ENCODE results near the gene ANXA4. TPM values are rescaled to one million over a fixed set of nuclear protein-coding genes. Genes with fewer than 3 reads are reported as not detected.

The ANXA4 gene
- total RNA-seq, 1 donor from 2014 or later = 4.7 TPM

DNA sequence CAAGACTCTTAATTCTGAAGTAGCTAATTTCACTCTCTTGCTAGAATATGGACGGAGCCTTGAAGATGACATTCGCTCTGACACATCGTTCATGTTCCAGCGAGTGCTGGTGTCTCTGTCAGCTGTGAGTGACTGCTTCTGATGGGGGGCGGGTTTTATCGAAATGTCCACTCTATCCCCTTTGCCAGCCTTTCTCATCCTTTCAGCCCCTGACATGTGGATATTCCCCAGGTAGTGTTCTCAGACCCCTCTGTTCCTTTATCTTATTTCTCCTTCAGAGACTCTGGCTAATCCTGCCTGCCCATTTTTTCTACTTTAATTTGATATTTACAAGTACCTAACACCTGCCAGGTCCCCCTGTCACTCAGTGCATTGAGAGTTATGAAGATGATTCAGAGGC lies 68.6 kb downstream of the ANXA4 start:
- H3K79me2 ChIP-seq (ENCODE audit: low read depth) = no peaks in the 10 kb centered on the region
- no peak overlapping the region for H3K27ac ChIP-seq
- Mint-ChIP-seq H3K36me3 (no peaks in the 10 kb centered on the region), H3K4me3 (no peak overlapping the region), H3K9me3 (no peaks in the 10 kb centered on the region), H3K27me3 (ENCODE audit: insufficient read depth, low read depth) (peaks cover 9% of the 10 kb centered on the region), H3K27ac (no peak overlapping the region), H3K4me1 (no peaks in the 10 kb centered on the region)
- H3K9me3 ChIP-seq (ENCODE audit: low read depth) = no peaks in the 10 kb centered on the region
- no peak overlapping the region for H3K4me3 ChIP-seq
- H3K36me3 ChIP-seq = no peaks in the 10 kb centered on the region
- H4K20me1 ChIP-seq (ENCODE audit: low read depth) = no peaks in the 10 kb centered on the region
- no peaks in the 10 kb centered on the region for H3K27me3 ChIP-seq
- TF ChIP-seq EZH2 (IDR thresholded peaks at IDR 0.05) (no peak), EZH2phosphoT487 (IDR thresholded peaks at IDR 0.05) (no peak)
- TF ChIP-seq, protein P1, sequence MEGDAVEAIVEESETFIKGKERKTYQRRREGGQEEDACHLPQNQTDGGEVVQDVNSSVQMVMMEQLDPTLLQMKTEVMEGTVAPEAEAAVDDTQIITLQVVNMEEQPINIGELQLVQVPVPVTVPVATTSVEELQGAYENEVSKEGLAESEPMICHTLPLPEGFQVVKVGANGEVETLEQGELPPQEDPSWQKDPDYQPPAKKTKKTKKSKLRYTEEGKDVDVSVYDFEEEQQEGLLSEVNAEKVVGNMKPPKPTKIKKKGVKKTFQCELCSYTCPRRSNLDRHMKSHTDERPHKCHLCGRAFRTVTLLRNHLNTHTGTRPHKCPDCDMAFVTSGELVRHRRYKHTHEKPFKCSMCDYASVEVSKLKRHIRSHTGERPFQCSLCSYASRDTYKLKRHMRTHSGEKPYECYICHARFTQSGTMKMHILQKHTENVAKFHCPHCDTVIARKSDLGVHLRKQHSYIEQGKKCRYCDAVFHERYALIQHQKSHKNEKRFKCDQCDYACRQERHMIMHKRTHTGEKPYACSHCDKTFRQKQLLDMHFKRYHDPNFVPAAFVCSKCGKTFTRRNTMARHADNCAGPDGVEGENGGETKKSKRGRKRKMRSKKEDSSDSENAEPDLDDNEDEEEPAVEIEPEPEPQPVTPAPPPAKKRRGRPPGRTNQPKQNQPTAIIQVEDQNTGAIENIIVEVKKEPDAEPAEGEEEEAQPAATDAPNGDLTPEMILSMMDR (IDR thresholded peaks at IDR 0.05) = no peak
- H3K9ac ChIP-seq = no peak overlapping the region
- H2AFZ ChIP-seq (replicated peaks) = no peak overlapping the region
- no peaks in the 10 kb centered on the region for H3F3A ChIP-seq (ENCODE audit: low read depth)
- DNase-seq (ENCODE audit: low spot score) = no peak
- no peaks in the 10 kb centered on the region for H3K4me1 ChIP-seq
- no peak overlapping the region for H3K4me2 ChIP-seq

GRCh38 chr2:69811018-69811417 lies 69.1 kb downstream of the ANXA4 start:
- Histone ChIP-seq H3K27me3 (no peaks in the 10 kb centered on the region), H4K20me1 (ENCODE audit: low read depth) (no peaks in the 10 kb centered on the region), H3K4me3 (no peak overlapping the region), H3F3A (ENCODE audit: low read depth) (no peaks in the 10 kb centered on the region), H3K9ac (no peak overlapping the region), H3K79me2 (ENCODE audit: low read depth) (no peaks in the 10 kb centered on the region), H3K36me3 (no peaks in the 10 kb centered on the region), H2AFZ (replicated peaks) (no peak overlapping the region), H3K27ac (no peak overlapping the region), H3K4me1 (no peaks in the 10 kb centered on the region), H3K4me2 (no peak overlapping the region), H3K9me3 (ENCODE audit: low read depth) (no peaks in the 10 kb centered on the region)
- Mint-ChIP-seq H3K4me1 (no peaks in the 10 kb centered on the region), H3K4me3 (no peak overlapping the region), H3K36me3 (no peaks in the 10 kb centered on the region), H3K27me3 (ENCODE audit: insufficient read depth, low read depth) (peaks cover 6% of the 10 kb centered on the region), H3K27ac (no peak overlapping the region), H3K9me3 (no peaks in the 10 kb centered on the region)
- DNase-seq (ENCODE audit: low spot score) = no peak
- TF ChIP-seq EZH2 (IDR thresholded peaks at IDR 0.05) (no peak), EZH2phosphoT487 (IDR thresholded peaks at IDR 0.05) (no peak)
- TF ChIP-seq, protein P1 (IDR thresholded peaks at IDR 0.05) = no peak

- H3K36me3 ChIP-seq = no peaks in the 10 kb centered on the region
- no peaks in the 10 kb centered on the region for H3K79me2 ChIP-seq (ENCODE audit: low read depth)
- no peaks in the 10 kb centered on the region for H3K4me1 ChIP-seq
- no peak overlapping the region for H2AFZ ChIP-seq (replicated peaks)
- peaks cover 6% of the 10 kb centered on the region for H3K27me3 Mint-ChIP-seq (ENCODE audit: insufficient read depth, low read depth)
- H3K4me3 Mint-ChIP-seq = no peak overlapping the region
- H3K4me1 Mint-ChIP-seq = no peaks in the 10 kb centered on the region
- H3K4me3 ChIP-seq = no peak overlapping the region
- no peaks in the 10 kb centered on the region for H4K20me1 ChIP-seq (ENCODE audit: low read depth)
- H3K9ac ChIP-seq = no peak overlapping the region
- no peak overlapping the region for H3K27ac ChIP-seq
- H3K27me3 ChIP-seq = no peaks in the 10 kb centered on the region
- no peaks in the 10 kb centered on the region for H3F3A ChIP-seq (ENCODE audit: low read depth)
- no peak for DNase-seq (ENCODE audit: low spot score)
- no peak overlapping the region for H3K27ac Mint-ChIP-seq
- no peaks in the 10 kb centered on the region for H3K9me3 Mint-ChIP-seq
- H3K4me2 ChIP-seq = no peak overlapping the region
- H3K9me3 ChIP-seq (ENCODE audit: low read depth) = no peaks in the 10 kb centered on the region
- TF ChIP-seq, protein P1 (IDR thresholded peaks at IDR 0.05) = no peak
- TF ChIP-seq EZH2 (IDR thresholded peaks at IDR 0.05) = no peak
- TF ChIP-seq EZH2phosphoT487 (IDR thresholded peaks at IDR 0.05) = no peak
- no peaks in the 10 kb centered on the region for H3K36me3 Mint-ChIP-seq
These were observed 69.7 kb downstream of the ANXA4 start for GRCh38 chr2:69811591-69811990.
